KOPT-K1 (cell line): ENCODE results near the gene TNIK.

Experiments used
- H3K27ac ChIP-seq: fragments of 200-600 bp; sonication (generic); 2 replicates; pipeline ENCODE4 v1.5.1; 2016; ENCODE audit warnings: antibody characterized with exemption, mild to moderate bottlenecking, low read depth, low read length; ENCODE audit not compliant: poor library complexity, severe bottlenecking
- H3K36me3 ChIP-seq: fragments of 200-600 bp; sonication (generic); 2 replicates; pipeline ENCODE4 v1.5.1; 2017; ENCODE audit warnings: antibody characterized with exemption, mild to moderate bottlenecking, low read length, moderate library complexity; ENCODE audit not compliant: insufficient read depth
- H3K9me3 ChIP-seq: fragments of 200-600 bp; sonication (generic); 2 replicates; pipeline ENCODE4 v1.5.1; 2017; ENCODE audit warnings: antibody characterized with exemption, low read length, mild to moderate bottlenecking; ENCODE audit not compliant: insufficient read depth, poor library complexity, severe bottlenecking

Gene TNIK

GRCh38 chr3:171234298-171235010 is 225.8 kb downstream of the TNIK start:
- Histone ChIP-seq H3K27ac (no peak overlapping the region), H3K9me3 (no peaks in the 10 kb centered on the region)

DNA sequence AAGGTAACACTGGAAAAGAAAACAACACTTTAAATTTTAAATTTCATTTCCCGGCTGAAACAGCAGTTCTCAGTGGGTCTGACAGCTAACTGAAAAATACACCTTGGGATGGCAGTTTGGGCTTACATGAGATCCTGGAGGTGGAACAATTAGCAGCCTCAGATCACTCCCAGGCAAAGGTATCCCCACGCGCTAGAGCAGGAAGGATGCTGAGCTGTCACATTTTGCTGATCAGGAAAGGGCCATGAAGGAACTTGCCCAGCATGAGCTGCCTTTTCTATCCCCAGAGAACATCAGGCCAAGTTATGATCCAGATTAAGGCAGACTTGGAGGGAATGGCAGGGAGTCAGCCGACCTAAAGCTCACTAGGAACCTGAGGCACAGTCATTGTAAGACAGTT is 228.8 kb downstream of the TNIK start:
- H3K27ac ChIP-seq: no peak overlapping the region
- H3K36me3 ChIP-seq: no peaks in the 10 kb centered on the region
- no peaks in the 10 kb centered on the region for H3K9me3 ChIP-seq

More at GRCh38 chr3:171234298-171235010, 225.8 kb downstream of the TNIK start:
- no peaks in the 10 kb centered on the region for H3K36me3 ChIP-seq

DNA sequence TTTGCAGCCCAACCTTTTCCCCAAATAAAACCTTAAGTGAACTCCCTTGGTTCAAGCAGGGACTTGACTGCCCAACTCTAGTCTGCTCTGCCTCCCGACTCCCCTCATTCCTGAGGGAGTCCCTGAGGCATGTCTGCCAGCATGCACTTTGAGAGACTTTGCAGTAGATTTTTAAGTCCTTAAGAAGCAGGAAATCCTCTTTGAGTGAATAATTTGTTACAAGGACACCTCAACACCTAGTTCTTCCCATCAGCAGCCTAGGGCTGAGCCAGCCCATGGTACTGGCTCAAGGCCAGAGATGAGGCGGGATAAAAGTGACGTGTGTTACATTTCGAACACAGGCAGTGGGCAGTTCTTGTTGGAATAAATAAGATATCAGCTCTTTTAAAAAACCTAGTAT is 229.3 kb downstream of the TNIK start:
- no peak overlapping the region for H3K27ac ChIP-seq
- no peaks in the 10 kb centered on the region for H3K36me3 ChIP-seq
- no peaks in the 10 kb centered on the region for H3K9me3 ChIP-seq

- H3K9me3 ChIP-seq: no peaks in the 10 kb centered on the region
- H3K27ac ChIP-seq: no peak overlapping the region
- H3K36me3 ChIP-seq: no peaks in the 10 kb centered on the region
These were observed 231.0 kb downstream of the TNIK start for GRCh38 chr3:171229173-171229572.

GRCh38 chr3:171228240-171228639 is 232.0 kb downstream of the TNIK start:
- no peaks in the 10 kb centered on the region for H3K36me3 ChIP-seq
- H3K9me3 ChIP-seq: no peaks in the 10 kb centered on the region
- no peak overlapping the region for H3K27ac ChIP-seq

- H3K36me3 ChIP-seq: no peaks in the 10 kb centered on the region
- H3K27ac ChIP-seq: no peak overlapping the region
- no peaks in the 10 kb centered on the region for H3K9me3 ChIP-seq
These were observed 232.4 kb downstream of the TNIK start for GRCh38 chr3:171227828-171228227.

DNA sequence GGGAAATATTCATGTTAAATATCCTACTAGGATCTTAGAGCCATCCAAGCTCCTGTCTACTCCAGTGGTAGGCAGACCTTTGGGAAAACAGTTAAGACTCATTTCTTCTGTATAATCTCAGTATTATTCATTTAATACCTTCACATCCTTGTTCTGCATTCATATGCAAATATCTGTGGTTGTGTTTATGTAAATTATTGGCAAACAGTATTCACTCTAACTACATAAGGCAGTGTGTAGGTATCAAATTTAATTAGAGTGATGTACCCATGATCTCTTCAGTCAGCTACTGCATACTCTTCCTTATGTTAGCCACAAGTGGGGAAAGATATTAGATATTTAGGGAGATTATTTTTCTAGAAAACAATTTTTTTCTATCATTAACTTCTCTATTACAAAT is 232.8 kb downstream of the TNIK start:
- no peak overlapping the region for H3K27ac ChIP-seq
- H3K9me3 ChIP-seq: no peaks in the 10 kb centered on the region
- H3K36me3 ChIP-seq: no peaks in the 10 kb centered on the region

GRCh38 chr3:171226794-171227193 is 233.4 kb downstream of the TNIK start:
- Histone ChIP-seq H3K36me3 (no peaks in the 10 kb centered on the region), H3K27ac (no peak overlapping the region), H3K9me3 (no peaks in the 10 kb centered on the region)

DNA sequence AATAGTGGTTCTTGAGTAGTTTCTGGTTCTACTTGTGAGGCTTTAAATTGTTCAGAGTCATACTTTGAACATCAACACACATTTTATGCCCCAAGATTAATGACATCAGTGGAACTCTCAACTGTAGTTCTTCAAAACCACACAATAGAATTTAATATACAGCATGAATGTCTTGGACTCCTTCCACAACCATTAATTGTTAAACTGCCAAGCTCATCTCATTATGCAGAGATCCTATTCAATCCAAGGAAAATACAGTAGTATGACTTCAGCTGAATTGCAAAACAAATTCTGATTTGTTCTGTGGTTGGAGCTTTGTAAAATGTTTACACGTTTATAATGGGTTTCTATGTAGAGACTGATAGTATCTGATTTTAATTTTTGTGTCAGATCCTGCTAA is 234.5 kb downstream of the TNIK start:
- H3K9me3 ChIP-seq: no peaks in the 10 kb centered on the region

DNA sequence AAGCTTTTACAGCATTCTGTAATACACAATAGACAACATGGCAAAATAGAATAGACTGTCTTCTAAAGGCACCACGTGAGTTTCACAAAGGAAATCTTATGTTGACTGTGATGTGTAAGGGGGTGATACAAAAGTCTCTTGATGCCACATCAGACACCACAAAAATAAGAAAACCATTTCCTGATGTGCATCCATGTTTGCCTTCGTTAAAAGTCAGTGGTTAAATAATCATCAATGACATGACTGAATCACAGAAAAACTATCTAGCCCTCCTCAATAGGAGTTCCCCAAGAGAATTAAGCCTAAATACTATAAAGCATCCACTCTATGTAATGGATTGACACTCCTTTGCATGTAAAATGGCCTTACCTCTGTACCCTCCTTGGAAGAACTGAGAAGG is 235.0 kb downstream of the TNIK start:
- no peaks in the 10 kb centered on the region for H3K36me3 ChIP-seq
- no peaks in the 10 kb centered on the region for H3K9me3 ChIP-seq
- H3K27ac ChIP-seq: no peak overlapping the region

More for the DNA sequence above, 234.5 kb downstream of the TNIK start:
- H3K27ac ChIP-seq: no peak overlapping the region
- H3K36me3 ChIP-seq: no peaks in the 10 kb centered on the region

GRCh38 chr3:171223396-171223795 is 236.8 kb downstream of the TNIK start:
- no peak overlapping the region for H3K27ac ChIP-seq
- no peaks in the 10 kb centered on the region for H3K9me3 ChIP-seq
- no peaks in the 10 kb centered on the region for H3K36me3 ChIP-seq

GRCh38 chr3:171222995-171223394 is 237.2 kb downstream of the TNIK start:
- Histone ChIP-seq H3K36me3 (no peaks in the 10 kb centered on the region), H3K9me3 (no peaks in the 10 kb centered on the region), H3K27ac (no peak overlapping the region)

DNA sequence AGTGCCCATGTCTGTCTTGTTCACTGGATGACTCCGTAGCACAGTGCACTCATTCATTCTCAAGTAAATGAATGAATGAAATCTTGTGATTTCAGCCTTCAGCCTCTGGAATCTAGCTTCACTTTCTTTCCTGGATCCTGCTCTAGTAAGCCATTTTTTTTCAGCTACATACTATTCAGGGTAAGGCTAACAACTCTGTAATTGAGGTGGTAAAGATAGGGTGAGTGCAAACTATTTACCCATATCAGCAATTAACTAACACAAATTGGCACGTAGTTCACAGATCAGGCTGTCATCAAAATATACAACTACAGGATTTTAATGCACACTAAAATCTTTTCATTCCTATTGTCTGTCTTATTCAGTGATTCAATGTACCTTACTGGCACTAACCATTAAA is 238.6 kb downstream of the TNIK start:
- Histone ChIP-seq H3K27ac (no peak overlapping the region), H3K36me3 (no peaks in the 10 kb centered on the region), H3K9me3 (no peaks in the 10 kb centered on the region)

DNA sequence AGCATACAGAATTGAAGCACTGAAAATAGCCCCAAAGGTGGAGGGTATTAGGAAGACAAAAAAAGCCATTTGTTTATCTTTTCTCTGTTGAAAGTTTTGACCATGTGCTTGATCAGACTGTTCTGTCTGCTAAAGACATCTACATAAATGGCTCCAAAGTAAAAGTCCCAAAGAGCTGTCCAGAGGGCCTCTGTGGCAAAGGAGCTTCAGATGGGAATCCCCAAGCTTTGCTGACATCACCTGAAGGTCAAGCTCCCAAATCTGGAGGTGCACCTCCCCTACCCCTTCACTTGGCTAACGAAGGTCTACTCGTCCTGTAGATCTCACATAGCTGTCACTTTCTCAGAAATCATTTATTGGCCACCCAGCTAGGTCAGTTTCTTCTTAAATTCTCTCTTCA is 239.1 kb downstream of the TNIK start:
- Histone ChIP-seq H3K9me3 (no peaks in the 10 kb centered on the region), H3K27ac (no peak overlapping the region), H3K36me3 (no peaks in the 10 kb centered on the region)

GRCh38 chr3:171219258-171219657 is 240.9 kb downstream of the TNIK start:
- Histone ChIP-seq H3K36me3 (no peaks in the 10 kb centered on the region), H3K9me3 (no peaks in the 10 kb centered on the region), H3K27ac (no peak overlapping the region)

GRCh38 chr3:171218069-171218468 is 242.1 kb downstream of the TNIK start:
- H3K27ac ChIP-seq: no peak overlapping the region
- H3K36me3 ChIP-seq: no peaks in the 10 kb centered on the region
- H3K9me3 ChIP-seq: no peaks in the 10 kb centered on the region
